HEK293 (cell line): ENCODE measurements around the gene USP6NL.

Experiments used
- ZBTB21 ChIP-seq: fragments of 450-650 bp; formaldehyde crosslinking; IDR thresholded peaks from 2 replicates; pipeline ENCODE4 v1.5.1; 2017; ENCODE audit warnings: missing biosample characterization, missing genetic modification characterization
- ZBTB7A ChIP-seq: fragments of 450-650 bp; formaldehyde crosslinking; IDR thresholded peaks from 2 replicates; pipeline ENCODE4 v1.5.1; 2016; ENCODE audit warnings: low read depth, missing biosample characterization, missing genetic modification characterization
- ZNF146 ChIP-seq: fragments of 450-650 bp; formaldehyde crosslinking; IDR thresholded peaks from 2 replicates; pipeline ENCODE4 v1.5.1; 2016; ENCODE audit warnings: missing biosample characterization, missing genetic modification characterization
- TF ChIP-seq, protein P1 (sequence below): fragments of 450-650 bp; formaldehyde crosslinking; optimal IDR thresholded peaks from 2 replicates; pipeline ENCODE3; 2016; ENCODE audit warnings: missing biosample characterization, mild to moderate bottlenecking, missing genetic modification characterization
- TF ChIP-seq, protein P2 (sequence below): fragments of 450-650 bp; formaldehyde crosslinking; IDR thresholded peaks from 2 replicates; pipeline ENCODE4 v1.5.1; 2016; ENCODE audit warnings: missing biosample characterization, missing genetic modification characterization
- TF ChIP-seq, protein P3 (sequence below): fragments of 450-650 bp; formaldehyde crosslinking; IDR thresholded peaks from 2 replicates; pipeline ENCODE4 v1.5.1; 2016; ENCODE audit warnings: missing biosample characterization, missing genetic modification characterization
- TF ChIP-seq, protein P4 (sequence below): fragments of 450-650 bp; formaldehyde crosslinking; IDR thresholded peaks from 2 replicates; pipeline ENCODE4 v1.5.1; 2016; ENCODE audit warnings: missing biosample characterization, missing genetic modification characterization
- TF ChIP-seq, protein P5 (sequence below): IDR thresholded peaks from 2 replicates; pipeline ENCODE4 v1.6.1; 2011; ENCODE audit warnings: mild to moderate bottlenecking, low read depth, low read length, borderline replicate concordance

DNA sequence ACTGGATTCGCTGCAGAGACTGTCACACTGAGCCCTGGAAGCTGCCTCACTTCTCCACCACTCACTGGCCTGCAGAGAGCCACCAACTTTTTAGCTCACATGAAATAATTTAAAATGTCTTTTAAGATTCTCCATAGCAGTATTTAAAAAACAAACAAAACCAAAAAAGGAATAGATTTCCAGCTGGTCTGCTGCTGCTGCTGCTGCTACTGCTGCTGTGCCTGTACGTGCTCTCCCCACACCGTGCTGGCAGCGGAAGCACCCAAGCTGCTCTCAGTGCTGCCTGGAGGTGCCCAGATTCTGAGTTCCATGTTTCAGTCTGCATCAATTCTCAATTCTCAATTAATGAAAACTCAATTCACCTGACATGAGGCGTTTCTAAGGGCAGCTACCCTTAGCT lies 146.0 kb downstream of the USP6NL start:
- TF ChIP-seq, protein P1, sequence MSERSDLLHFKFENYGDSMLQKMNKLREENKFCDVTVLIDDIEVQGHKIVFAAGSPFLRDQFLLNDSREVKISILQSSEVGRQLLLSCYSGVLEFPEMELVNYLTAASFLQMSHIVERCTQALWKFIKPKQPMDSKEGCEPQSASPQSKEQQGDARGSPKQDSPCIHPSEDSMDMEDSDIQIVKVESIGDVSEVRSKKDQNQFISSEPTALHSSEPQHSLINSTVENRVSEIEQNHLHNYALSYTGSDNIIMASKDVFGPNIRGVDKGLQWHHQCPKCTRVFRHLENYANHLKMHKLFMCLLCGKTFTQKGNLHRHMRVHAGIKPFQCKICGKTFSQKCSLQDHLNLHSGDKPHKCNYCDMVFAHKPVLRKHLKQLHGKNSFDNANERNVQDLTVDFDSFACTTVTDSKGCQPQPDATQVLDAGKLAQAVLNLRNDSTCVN (tag by site-specific recombination) = no peak
- no peak for TF ChIP-seq ZNF146 (tag by site-specific recombination)
- no peak for TF ChIP-seq ZBTB21 (tag by site-specific recombination)
- TF ChIP-seq, protein P2, sequence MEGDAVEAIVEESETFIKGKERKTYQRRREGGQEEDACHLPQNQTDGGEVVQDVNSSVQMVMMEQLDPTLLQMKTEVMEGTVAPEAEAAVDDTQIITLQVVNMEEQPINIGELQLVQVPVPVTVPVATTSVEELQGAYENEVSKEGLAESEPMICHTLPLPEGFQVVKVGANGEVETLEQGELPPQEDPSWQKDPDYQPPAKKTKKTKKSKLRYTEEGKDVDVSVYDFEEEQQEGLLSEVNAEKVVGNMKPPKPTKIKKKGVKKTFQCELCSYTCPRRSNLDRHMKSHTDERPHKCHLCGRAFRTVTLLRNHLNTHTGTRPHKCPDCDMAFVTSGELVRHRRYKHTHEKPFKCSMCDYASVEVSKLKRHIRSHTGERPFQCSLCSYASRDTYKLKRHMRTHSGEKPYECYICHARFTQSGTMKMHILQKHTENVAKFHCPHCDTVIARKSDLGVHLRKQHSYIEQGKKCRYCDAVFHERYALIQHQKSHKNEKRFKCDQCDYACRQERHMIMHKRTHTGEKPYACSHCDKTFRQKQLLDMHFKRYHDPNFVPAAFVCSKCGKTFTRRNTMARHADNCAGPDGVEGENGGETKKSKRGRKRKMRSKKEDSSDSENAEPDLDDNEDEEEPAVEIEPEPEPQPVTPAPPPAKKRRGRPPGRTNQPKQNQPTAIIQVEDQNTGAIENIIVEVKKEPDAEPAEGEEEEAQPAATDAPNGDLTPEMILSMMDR (tag by site-specific recombination) = no peak
- TF ChIP-seq, protein P3, sequence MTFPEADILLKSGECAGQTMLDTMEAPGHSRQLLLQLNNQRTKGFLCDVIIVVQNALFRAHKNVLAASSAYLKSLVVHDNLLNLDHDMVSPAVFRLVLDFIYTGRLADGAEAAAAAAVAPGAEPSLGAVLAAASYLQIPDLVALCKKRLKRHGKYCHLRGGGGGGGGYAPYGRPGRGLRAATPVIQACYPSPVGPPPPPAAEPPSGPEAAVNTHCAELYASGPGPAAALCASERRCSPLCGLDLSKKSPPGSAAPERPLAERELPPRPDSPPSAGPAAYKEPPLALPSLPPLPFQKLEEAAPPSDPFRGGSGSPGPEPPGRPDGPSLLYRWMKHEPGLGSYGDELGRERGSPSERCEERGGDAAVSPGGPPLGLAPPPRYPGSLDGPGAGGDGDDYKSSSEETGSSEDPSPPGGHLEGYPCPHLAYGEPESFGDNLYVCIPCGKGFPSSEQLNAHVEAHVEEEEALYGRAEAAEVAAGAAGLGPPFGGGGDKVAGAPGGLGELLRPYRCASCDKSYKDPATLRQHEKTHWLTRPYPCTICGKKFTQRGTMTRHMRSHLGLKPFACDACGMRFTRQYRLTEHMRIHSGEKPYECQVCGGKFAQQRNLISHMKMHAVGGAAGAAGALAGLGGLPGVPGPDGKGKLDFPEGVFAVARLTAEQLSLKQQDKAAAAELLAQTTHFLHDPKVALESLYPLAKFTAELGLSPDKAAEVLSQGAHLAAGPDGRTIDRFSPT (tag by site-specific recombination) = no peak
- TF ChIP-seq, protein P4, sequence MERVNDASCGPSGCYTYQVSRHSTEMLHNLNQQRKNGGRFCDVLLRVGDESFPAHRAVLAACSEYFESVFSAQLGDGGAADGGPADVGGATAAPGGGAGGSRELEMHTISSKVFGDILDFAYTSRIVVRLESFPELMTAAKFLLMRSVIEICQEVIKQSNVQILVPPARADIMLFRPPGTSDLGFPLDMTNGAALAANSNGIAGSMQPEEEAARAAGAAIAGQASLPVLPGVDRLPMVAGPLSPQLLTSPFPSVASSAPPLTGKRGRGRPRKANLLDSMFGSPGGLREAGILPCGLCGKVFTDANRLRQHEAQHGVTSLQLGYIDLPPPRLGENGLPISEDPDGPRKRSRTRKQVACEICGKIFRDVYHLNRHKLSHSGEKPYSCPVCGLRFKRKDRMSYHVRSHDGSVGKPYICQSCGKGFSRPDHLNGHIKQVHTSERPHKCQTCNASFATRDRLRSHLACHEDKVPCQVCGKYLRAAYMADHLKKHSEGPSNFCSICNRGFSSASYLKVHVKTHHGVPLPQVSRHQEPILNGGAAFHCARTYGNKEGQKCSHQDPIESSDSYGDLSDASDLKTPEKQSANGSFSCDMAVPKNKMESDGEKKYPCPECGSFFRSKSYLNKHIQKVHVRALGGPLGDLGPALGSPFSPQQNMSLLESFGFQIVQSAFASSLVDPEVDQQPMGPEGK = no peak
- TF ChIP-seq ZBTB7A = no peak
- TF ChIP-seq, protein P5, sequence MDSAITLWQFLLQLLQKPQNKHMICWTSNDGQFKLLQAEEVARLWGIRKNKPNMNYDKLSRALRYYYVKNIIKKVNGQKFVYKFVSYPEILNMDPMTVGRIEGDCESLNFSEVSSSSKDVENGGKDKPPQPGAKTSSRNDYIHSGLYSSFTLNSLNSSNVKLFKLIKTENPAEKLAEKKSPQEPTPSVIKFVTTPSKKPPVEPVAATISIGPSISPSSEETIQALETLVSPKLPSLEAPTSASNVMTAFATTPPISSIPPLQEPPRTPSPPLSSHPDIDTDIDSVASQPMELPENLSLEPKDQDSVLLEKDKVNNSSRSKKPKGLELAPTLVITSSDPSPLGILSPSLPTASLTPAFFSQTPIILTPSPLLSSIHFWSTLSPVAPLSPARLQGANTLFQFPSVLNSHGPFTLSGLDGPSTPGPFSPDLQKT = no peak
